K562 (cell line): ENCODE data around the gene UPK2. TPM values are rescaled to one million over a fixed set of nuclear protein-coding genes. Genes with fewer than 3 reads are reported as not detected.

Experiments
- ARID3B ChIP-seq: fragments of 250-450 bp; sonication (Bioruptor Pico); IDR thresholded peaks from 2 replicates; pipeline ENCODE4 v1.4.0; 2020; ENCODE audit warnings: borderline replicate concordance
- ESRRB ChIP-seq: fragments of 250-450 bp; sonication (Bioruptor Pico); IDR thresholded peaks from 2 replicates; pipeline ENCODE4 v1.5.0; 2020; ENCODE audit warnings: mild to moderate bottlenecking, moderate library complexity, borderline replicate concordance
- MAFK ChIP-seq: IDR thresholded peaks from 2 replicates; pipeline ENCODE4 v1.6.1; 2011; ENCODE audit warnings: low read length, improper control_type of control experiment
- MGA ChIP-seq: fragments of 450-650 bp; IDR thresholded peaks from 2 replicates; pipeline ENCODE4 v1.6.1; 2016; ENCODE audit warnings: mild to moderate bottlenecking, moderate library complexity
- MYBL2 ChIP-seq, 2 experiments: fragments of 450-650 bp in 1 of 2; sonication (generic) in 1 of 2; formaldehyde crosslinking in 1 of 2; IDR thresholded peaks; 2 replicates each; pipeline versions ENCODE4 v1.6.1 to v1.8.1; 2017 to 2022; ENCODE audit warnings: borderline replicate concordance in 1 of 2, inconsistent platforms in 1 of 2, low read depth in 1 of 2, mild to moderate bottlenecking in 1 of 2, missing genetic modification reagents in 1 of 2, moderate library complexity in 1 of 2
- MYC ChIP-seq, 2 experiments: fragments of 250-450 bp in 1 of 2; sonication (Bioruptor Pico) in 1 of 2; IDR thresholded peaks; 2 replicates each; pipeline versions ENCODE4 v1.5.1 to v1.6.1; 2012 to 2021; ENCODE audit warnings: low read depth in 2 of 2, borderline replicate concordance in 1 of 2, improper control_type of control experiment in 1 of 2, low read length in 1 of 2, mild to moderate bottlenecking in 1 of 2, moderate library complexity in 1 of 2
- NCOR1 ChIP-seq: fragments of 450-650 bp; IDR thresholded peaks from 2 replicates; pipeline ENCODE4 v1.6.1; 2016; ENCODE audit warnings: mild to moderate bottlenecking, moderate library complexity
- PKNOX1 ChIP-seq: fragments of 450-650 bp; IDR thresholded peaks from 2 replicates; pipeline ENCODE4 v1.6.1; 2016
- SIX5 ChIP-seq, 2 experiments: IDR thresholded peaks; 2 replicates each; pipeline ENCODE4 v1.6.1; 2011; ENCODE audit warnings: low read length in 2 of 2, borderline replicate concordance in 1 of 2, low read depth in 1 of 2, mild to moderate bottlenecking in 1 of 2, moderate library complexity in 1 of 2; ENCODE audit not compliant: insufficient read depth in 1 of 2
- U2AF1 ChIP-seq: fragments of 200-400 bp; formaldehyde crosslinking; optimal IDR thresholded peaks from 2 replicates; pipeline ENCODE3; 2017; ENCODE audit warnings: mild to moderate bottlenecking, low read depth, low read length, moderate library complexity
- ZBTB7A ChIP-seq: IDR thresholded peaks from 2 replicates; pipeline ENCODE4 v1.6.1; 2011; ENCODE audit warnings: low read depth, mild to moderate bottlenecking, low read length, moderate library complexity, borderline replicate concordance; ENCODE audit not compliant: control insufficient read depth
- polyA plus RNA-seq, 8 experiments: library from polyadenylated mRNA; depleted of rRNA in 4 of 8; stranded (reverse) in 5 of 8; unstranded in 3 of 8; fragments of >200 nt; fragmentation: Nextera tagmentation in 2 of 8; fragmentation: Illumina TruSeq in 1 of 8; extraction: Ambion mirVana in 2 of 8; extraction: Trizol in 1 of 8; gene quantifications; 2 replicates each; pipeline versions ENCODE4 v1.2.1 to v1.2.3, GENCODE V29; 2011 to 2014; ENCODE audit warnings: inconsistent platforms in 1 of 8, missing spikeins in 1 of 8
- total RNA-seq, 7 experiments: library from RNA; depleted of rRNA in 6 of 7; stranded (reverse); fragments of >200 nt in 6 of 7; fragmentation: Illumina TruSeq in 2 of 7; extraction: Trizol in 2 of 7; gene quantifications; 2 replicates each; pipeline versions ENCODE4 v1.2.1 to v1.2.3, GENCODE V29; 2011 to 2021; ENCODE audit warnings: low replicate concordance in 1 of 7

The UPK2 gene
- total and polyA plus RNA-seq, 9 of the 15 experiments (the other 6 are each of a cell fraction or from before 2014, with no cell fraction given) = not detected

GRCh38 chr11:118910309-118911112, 45.6 kb upstream of the UPK2 start (continued):
- TF ChIP-seq ARID3B (CRISPR knock-in tag) (no peak), MYC (IDR thresholded peaks at IDR 0.05; ENCODE audit: low read depth, low read length) (0 out of 2 replicates have a peak, but pooled peaks have one; percentile 64), MYC (CRISPR knock-in tag; IDR thresholded peaks at IDR 0.05; ENCODE audit: borderline replicate concordance, low read depth) (no peak), MYBL2 (IDR thresholded peaks at IDR 0.05; ENCODE audit: low read depth) (no peak), MYBL2 (CRISPR knock-in tag; IDR thresholded peaks at IDR 0.05; ENCODE audit: borderline replicate concordance) (no peak), MGA (peak; percentile 81), ESRRB (CRISPR knock-in tag) (no peak), ZBTB7A (peak; percentile 51; the same call in 1 of the 2 replicates), NCOR1 (no peak), MAFK (no peak), PKNOX1 (no peak), SIX5 (IDR thresholded peaks at IDR 0.05; ENCODE audit: borderline replicate concordance in 1 of 2, insufficient read depth in 1 of 2, low read depth in 1 of 2, low read length in 2 of 2) (no peak), U2AF1 (peak; percentile 45)
